Smooth muscle cell (in vitro differentiated cells): Measurements from ENCODE around the gene GPC1. TPM values are rescaled to one million over a fixed set of nuclear protein-coding genes. Genes with fewer than 3 reads are reported as not detected.
"Not testable (repeated sequence)": the region's sequence is repeated elsewhere in the genome, so short reads cannot be mapped to it uniquely, and the experiment has no call there.

ENCODE experiments used
- DNase-seq: peaks from one replicate; lab custom pipeline; 2025; ENCODE audit not compliant: unreplicated experiment; lab: John Stamatoyannopoulos, UW
- H2AFZ ChIP-seq: fragments of 200-600 bp; sonication (generic); 2 replicates; pipeline ENCODE4 v1.6.0; 2016; ENCODE audit warnings: antibody characterized with exemption, low read depth, mild to moderate bottlenecking
- H3F3A ChIP-seq: fragments of 200-600 bp; sonication (generic); 2 replicates; pipeline ENCODE4 v1.6.0; 2017; ENCODE audit warnings: antibody characterized with exemption, low read depth
- H3K27ac ChIP-seq: fragments of 200-600 bp; sonication (generic); 2 replicates; pipeline ENCODE4 v1.5.1; 2016; ENCODE audit warnings: low read depth, mild to moderate bottlenecking
- H3K27me3 ChIP-seq: fragments of 200-600 bp; sonication (generic); 2 replicates; pipeline ENCODE4 v1.6.1; 2016; ENCODE audit warnings: low read depth, mild to moderate bottlenecking
- H3K36me3 ChIP-seq: fragments of 200-600 bp; sonication (generic); 2 replicates; pipeline ENCODE4 v1.5.1; 2016; ENCODE audit warnings: low read depth
- H3K4me1 ChIP-seq: fragments of 200-600 bp; sonication (generic); 2 replicates; pipeline ENCODE4 v1.5.1; 2016; ENCODE audit warnings: low read depth
- H3K4me2 ChIP-seq: fragments of 200-600 bp; sonication (generic); 2 replicates; pipeline ENCODE4 v1.6.0; 2016; ENCODE audit warnings: mild to moderate bottlenecking
- H3K4me3 ChIP-seq: fragments of 200-600 bp; sonication (generic); 2 replicates; pipeline ENCODE4 v1.5.1; 2016; ENCODE audit warnings: mild to moderate bottlenecking
- H3K79me2 ChIP-seq: fragments of 200-600 bp; sonication (generic); 2 replicates; pipeline ENCODE4 v1.6.0; 2016; ENCODE audit warnings: low read depth, mild to moderate bottlenecking
- H3K9ac ChIP-seq: fragments of 200-600 bp; sonication (generic); 2 replicates; pipeline ENCODE4 v1.6.0; 2016; ENCODE audit warnings: low read depth
- H3K9me3 ChIP-seq: fragments of 200-600 bp; sonication (generic); replicated peaks from 2 replicates; pipeline ENCODE4 v1.5.1; 2016; ENCODE audit warnings: low read depth
- H4K20me1 ChIP-seq: fragments of 200-600 bp; sonication (generic); 2 replicates; pipeline ENCODE4 v1.6.0; 2016; ENCODE audit warnings: low read depth
- CTCF ChIP-seq: fragments of 200-600 bp; sonication (generic); IDR thresholded peaks from 2 replicates; pipeline ENCODE4 v1.5.1; 2017; ENCODE audit warnings: borderline replicate concordance, mild to moderate bottlenecking, antibody characterized with exemption; ENCODE audit not compliant: insufficient read depth, poor library complexity, severe bottlenecking
- WGBS: methylation state at CpG from one replicate; pipeline ENCODE4 v1.1.7; 2016; ENCODE audit warnings: low lambda C conversion rate; 5-methylcytosine and 5-hydroxymethylcytosine counted together
- polyA plus RNA-seq: library from polyadenylated mRNA; unstranded; fragments of >200 nt; fragmentation: Nextera tagmentation; extraction: Ambion mirVana; gene quantifications from 2 replicates; pipeline ENCODE4 v1.2.1, GENCODE V29; 2016
- total RNA-seq: library from RNA; depleted of rRNA; stranded (reverse); fragments of >200 nt; gene quantifications from 2 replicates; pipeline ENCODE4 v1.2.3, GENCODE V29; 2014

The GPC1 gene
- total and polyA plus RNA-seq, 2 experiments from 2014 or later = 88.9 to 221 TPM

- no peak for TF ChIP-seq CTCF
- no peak overlapping the region for H3K27ac ChIP-seq
- no peaks in the 10 kb centered on the region for H3K79me2 ChIP-seq
- no peak overlapping the region for H3K4me3 ChIP-seq
- no peak overlapping the region for H3K9ac ChIP-seq
- no peaks in the 10 kb centered on the region for H3F3A ChIP-seq
- no peaks in the 10 kb centered on the region for H4K20me1 ChIP-seq
- WGBS = 88% methylated on average over 1 of the region's 1 CpG
- H3K4me2 ChIP-seq = no peak overlapping the region
- H2AFZ ChIP-seq = no peak overlapping the region
- H3K36me3 ChIP-seq = peaks cover 3% of the 10 kb centered on the region
- DNase-seq = no peak
- peaks cover 14% of the 10 kb centered on the region for H3K9me3 ChIP-seq
- no peaks in the 10 kb centered on the region for H3K4me1 ChIP-seq
- no peaks in the 10 kb centered on the region for H3K27me3 ChIP-seq
Measured at GRCh38 chr2:240494194-240494793, 58.8 kb downstream of the GPC1 start.

- not testable (repeated sequence) for DNase-seq
- WGBS = 65% methylated on average over 11 of the region's 11 CpGs
Measured at GRCh38 chr2:240494942-240495341, 59.5 kb downstream of the GPC1 start.

GRCh38 chr2:240497082-240497481 is 61.6 kb downstream of the GPC1 start:
- not testable (repeated sequence) for H3K4me2 ChIP-seq, H3K36me3 ChIP-seq, H3K79me2 ChIP-seq, H3K9me3 ChIP-seq, DNase-seq, H3K27ac ChIP-seq, H3F3A ChIP-seq, H3K9ac ChIP-seq, H3K4me3 ChIP-seq, H3K4me1 ChIP-seq, H2AFZ ChIP-seq, H3K27me3 ChIP-seq, H4K20me1 ChIP-seq
- WGBS = 83% methylated on average over 7 of the region's 7 CpGs
- peak; percentile 21 for TF ChIP-seq CTCF

More at GRCh38 chr2:240494942-240495341, 59.5 kb downstream of the GPC1 start:
- H3K9me3 ChIP-seq = peaks cover 14% of the 10 kb centered on the region
- not testable (repeated sequence) for H2AFZ ChIP-seq, H4K20me1 ChIP-seq, H3K27ac ChIP-seq, H3K9ac ChIP-seq, H3F3A ChIP-seq, H3K4me1 ChIP-seq, H3K27me3 ChIP-seq, H3K36me3 ChIP-seq, H3K4me2 ChIP-seq, H3K79me2 ChIP-seq, H3K4me3 ChIP-seq
- peak; percentile 34 for TF ChIP-seq CTCF
